Effector memory CD4-positive, alpha-beta T cell (primary cell): ENCODE results near the gene ARL14.

Source experiments
- DNase-seq, 3 donors: peaks; one replicate each; pipeline ENCODE4 v3.0.0-alpha.2; 2020
- H3K27ac ChIP-seq: 2 replicates; pipeline ENCODE4 v1.7.0; 2013; ENCODE audit warnings: mild to moderate bottlenecking, low read length, moderate library complexity; ENCODE audit not compliant: insufficient read depth, poor library complexity, severe bottlenecking
- H3K27me3 ChIP-seq: replicated peaks from 2 replicates; pipeline ENCODE4 v1.7.0; 2013; ENCODE audit warnings: mild to moderate bottlenecking, low read length; ENCODE audit not compliant: insufficient read depth, control insufficient read depth, poor library complexity, severe bottlenecking
- H3K36me3 ChIP-seq: 2 replicates; pipeline ENCODE4 v1.7.0; 2013; ENCODE audit warnings: mild to moderate bottlenecking, low read length, moderate library complexity; ENCODE audit not compliant: control insufficient read depth, insufficient read depth
- H3K4me1 ChIP-seq: 2 replicates; pipeline ENCODE4 v1.7.0; 2013; ENCODE audit warnings: low read length, mild to moderate bottlenecking; ENCODE audit not compliant: control insufficient read depth, insufficient read depth, poor library complexity, severe bottlenecking
- H3K4me3 ChIP-seq: 2 replicates; pipeline ENCODE4 v1.7.0; 2013; ENCODE audit warnings: low read length, low read depth, mild to moderate bottlenecking; ENCODE audit not compliant: insufficient read depth, poor library complexity, severe bottlenecking
- H3K9me3 ChIP-seq: 2 replicates; pipeline ENCODE4 v1.7.0; 2013; ENCODE audit warnings: mild to moderate bottlenecking, low read length, moderate library complexity; ENCODE audit not compliant: control insufficient read depth

The ARL14 gene

DNA sequence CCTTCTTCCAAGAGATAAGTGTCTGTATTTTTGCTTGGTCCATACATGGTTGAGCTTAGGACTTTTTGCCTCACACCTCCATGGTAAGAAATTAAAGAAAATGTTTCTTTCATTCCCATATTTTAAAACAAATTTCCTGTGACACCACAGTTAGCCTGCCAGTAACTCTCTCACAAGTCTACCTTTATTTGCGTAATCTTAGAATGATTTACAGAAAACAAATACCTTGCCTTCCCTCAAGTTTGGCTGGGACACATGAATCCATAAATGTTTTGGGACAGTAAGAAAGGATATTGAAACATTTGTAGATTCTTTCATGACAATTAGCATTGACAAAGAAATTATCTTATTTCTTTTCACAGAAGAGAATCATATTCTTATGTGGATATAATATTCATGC is 3.8 kb upstream of the ARL14 start:
- Histone ChIP-seq H3K27me3 (no peaks in the 10 kb centered on the region), H3K9me3 (no peaks in the 10 kb centered on the region), H3K4me3 (no peak overlapping the region), H3K4me1 (no peaks in the 10 kb centered on the region), H3K27ac (no peak overlapping the region), H3K36me3 (no peaks in the 10 kb centered on the region)
- DNase-seq, result no peak

DNA sequence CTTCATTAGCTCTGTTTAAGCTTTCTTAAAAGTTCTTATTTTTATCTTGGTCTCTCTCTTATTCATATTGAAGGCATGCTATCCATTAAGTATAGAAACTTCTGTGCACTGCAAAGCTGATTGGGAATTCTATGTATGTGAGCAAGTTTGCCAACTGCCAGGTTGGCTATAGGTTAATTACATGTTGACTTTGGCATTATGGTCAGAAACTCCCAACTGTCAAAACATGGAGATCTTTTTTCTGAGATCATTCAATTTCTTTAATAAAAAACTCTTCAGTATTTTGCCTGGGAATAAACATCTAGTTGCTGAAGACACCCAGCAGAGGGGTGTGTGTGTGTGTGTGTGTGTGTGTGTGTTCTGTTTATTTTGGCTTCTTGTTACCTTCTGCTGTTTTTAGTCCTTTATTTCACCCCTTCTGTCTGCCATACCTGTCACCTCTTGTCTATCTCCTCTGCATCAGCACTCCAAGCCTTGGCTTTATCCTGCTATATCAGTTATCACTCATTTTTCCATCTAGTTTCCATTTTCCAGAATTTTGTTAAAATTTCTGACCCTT is 1.3 kb upstream of the ARL14 start:
- DNase-seq, result no peak
- Histone ChIP-seq H3K4me1 (no peaks in the 10 kb centered on the region), H3K27me3 (no peaks in the 10 kb centered on the region), H3K4me3 (no peak overlapping the region), H3K27ac (no peak overlapping the region), H3K9me3 (no peaks in the 10 kb centered on the region), H3K36me3 (no peaks in the 10 kb centered on the region)

DNA sequence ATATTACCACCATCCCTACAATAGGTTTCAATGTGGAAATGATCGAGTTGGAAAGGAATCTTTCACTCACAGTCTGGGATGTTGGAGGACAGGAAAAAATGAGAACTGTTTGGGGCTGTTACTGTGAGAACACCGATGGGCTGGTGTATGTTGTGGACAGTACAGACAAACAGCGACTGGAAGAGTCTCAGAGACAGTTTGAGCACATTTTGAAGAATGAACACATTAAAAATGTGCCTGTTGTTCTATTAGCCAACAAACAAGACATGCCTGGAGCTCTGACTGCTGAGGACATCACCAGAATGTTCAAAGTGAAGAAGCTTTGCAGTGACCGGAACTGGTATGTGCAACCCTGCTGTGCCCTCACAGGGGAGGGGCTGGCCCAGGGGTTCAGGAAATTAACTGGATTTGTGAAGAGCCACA is 510 bp downstream of the ARL14 start:
- Histone ChIP-seq H3K27ac (no peak overlapping the region), H3K4me3 (no peak overlapping the region)
- no peak for DNase-seq

DNA sequence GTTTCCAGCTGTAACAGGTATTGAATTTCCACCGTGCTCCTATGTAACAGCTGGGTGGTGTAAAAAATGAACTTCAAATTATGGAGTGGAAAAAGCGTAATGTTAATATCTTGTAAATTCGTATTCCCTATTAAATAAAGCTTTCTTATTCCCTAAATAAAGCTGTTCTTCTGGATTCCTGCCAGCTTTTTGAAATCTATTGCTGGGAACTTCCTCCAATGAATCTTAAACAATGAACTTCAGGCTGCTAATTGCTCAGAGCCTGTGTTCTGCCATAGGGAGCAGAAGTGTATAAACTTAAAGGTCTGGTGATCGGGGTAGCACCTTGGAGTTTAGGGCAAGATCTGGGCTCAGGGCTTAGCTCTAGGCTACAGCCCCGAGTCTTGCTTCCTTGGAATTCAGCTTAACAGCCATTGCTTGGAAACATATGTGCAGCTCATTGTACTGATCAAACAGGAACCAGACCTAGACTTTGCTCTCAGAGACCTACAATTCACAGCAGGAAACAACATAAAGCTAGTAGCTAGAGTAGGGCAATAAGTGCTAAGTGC is 1.4 kb downstream of the ARL14 start:
- no peaks in the 10 kb centered on the region for H3K9me3 ChIP-seq
- no peaks in the 10 kb centered on the region for H3K4me1 ChIP-seq
- H3K27ac ChIP-seq, result no peak overlapping the region
- H3K27me3 ChIP-seq, result no peaks in the 10 kb centered on the region
- no peak overlapping the region for H3K4me3 ChIP-seq
- H3K36me3 ChIP-seq, result no peaks in the 10 kb centered on the region
- no peak for DNase-seq

More for the DNA sequence above, 510 bp downstream of the ARL14 start:
- Histone ChIP-seq H3K27me3 (no peaks in the 10 kb centered on the region), H3K36me3 (no peaks in the 10 kb centered on the region), H3K4me1 (no peaks in the 10 kb centered on the region), H3K9me3 (no peaks in the 10 kb centered on the region)

DNA sequence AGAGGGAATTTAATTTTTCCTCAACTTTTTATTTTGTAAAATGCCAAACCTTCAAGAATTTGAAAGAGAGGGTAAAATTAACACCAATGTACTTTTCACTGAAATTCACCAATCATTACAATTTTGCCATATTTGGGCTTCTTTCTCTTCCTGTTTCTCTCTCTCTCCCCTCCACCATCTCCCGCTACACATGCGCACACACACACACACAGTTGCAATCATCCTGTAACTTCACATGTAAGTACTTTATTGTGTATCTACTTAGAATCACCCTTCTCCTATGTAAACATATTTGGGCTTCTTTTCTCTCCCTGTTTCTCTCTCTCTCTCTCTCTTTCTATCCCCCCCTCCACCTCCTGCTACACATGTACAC is 7.4 kb downstream of the ARL14 start:
- H3K9me3 ChIP-seq, result no peaks in the 10 kb centered on the region
- H3K4me3 ChIP-seq, result no peak overlapping the region
- DNase-seq, result no peak
- no peaks in the 10 kb centered on the region for H3K36me3 ChIP-seq
- no peak overlapping the region for H3K27ac ChIP-seq
- no peaks in the 10 kb centered on the region for H3K4me1 ChIP-seq
- no peaks in the 10 kb centered on the region for H3K27me3 ChIP-seq

DNA sequence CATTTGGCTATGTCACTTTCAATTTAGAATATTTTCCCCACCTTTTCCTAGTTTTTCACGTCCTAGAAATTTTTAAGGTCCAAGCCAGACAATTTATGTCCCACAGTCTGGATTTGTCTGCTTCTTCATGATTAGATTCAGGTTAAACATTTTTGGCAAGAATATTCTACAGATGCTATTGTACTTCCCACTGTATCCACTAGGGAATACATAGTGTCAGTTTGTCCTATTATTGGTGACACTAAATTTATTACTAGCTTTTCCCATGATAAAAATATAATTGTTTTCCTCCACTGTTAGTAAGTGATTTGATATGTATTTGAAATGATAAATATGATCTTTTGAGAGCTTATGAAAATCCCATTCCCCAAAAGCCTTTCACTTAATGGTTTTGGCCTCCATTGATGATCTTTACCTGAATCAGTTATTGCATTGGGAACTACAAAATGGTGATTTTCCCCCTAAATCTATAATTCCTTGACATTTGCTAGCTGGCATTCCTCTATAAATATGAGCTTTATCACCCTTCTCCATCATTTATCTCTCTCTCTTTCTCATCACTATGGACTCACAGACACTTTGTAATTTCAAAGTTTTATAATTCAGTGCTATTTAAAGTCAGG is 8.3 kb downstream of the ARL14 start:
- Histone ChIP-seq H3K4me3 (no peak overlapping the region), H3K9me3 (no peaks in the 10 kb centered on the region), H3K27ac (no peak overlapping the region), H3K36me3 (no peaks in the 10 kb centered on the region), H3K27me3 (no peaks in the 10 kb centered on the region), H3K4me1 (no peaks in the 10 kb centered on the region)
- DNase-seq, result no peak

DNA sequence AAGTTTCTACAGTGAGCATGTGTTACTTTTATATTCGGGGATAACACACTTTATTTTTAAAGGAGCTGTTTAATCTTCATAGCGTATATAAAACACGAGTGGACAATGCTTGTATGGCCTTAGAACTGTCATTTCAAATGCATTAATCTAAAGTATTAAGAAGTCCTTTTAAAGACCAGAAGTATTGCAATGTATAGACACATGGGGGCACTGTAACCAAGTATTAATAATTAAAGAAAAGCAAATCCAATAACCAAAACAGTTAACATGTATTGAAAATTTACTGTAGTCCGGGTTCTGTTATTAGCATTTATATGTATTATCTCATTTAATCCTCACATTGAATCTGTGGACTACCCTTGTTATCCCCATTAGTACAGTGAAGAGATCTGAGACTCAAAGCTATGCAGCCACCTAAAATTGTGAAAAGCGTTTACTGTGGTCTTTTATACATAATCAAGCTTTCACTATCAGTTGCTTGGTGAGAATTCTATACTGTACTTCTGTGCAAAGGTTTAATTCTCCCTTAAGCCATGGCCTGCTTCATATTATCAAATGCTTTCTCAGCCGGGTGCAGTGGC is 10.1 kb downstream of the ARL14 start:
- Histone ChIP-seq H3K27me3 (no peaks in the 10 kb centered on the region), H3K4me1 (no peaks in the 10 kb centered on the region), H3K4me3 (no peak overlapping the region), H3K27ac (no peak overlapping the region), H3K36me3 (no peaks in the 10 kb centered on the region), H3K9me3 (no peaks in the 10 kb centered on the region)
- no peak for DNase-seq

DNA sequence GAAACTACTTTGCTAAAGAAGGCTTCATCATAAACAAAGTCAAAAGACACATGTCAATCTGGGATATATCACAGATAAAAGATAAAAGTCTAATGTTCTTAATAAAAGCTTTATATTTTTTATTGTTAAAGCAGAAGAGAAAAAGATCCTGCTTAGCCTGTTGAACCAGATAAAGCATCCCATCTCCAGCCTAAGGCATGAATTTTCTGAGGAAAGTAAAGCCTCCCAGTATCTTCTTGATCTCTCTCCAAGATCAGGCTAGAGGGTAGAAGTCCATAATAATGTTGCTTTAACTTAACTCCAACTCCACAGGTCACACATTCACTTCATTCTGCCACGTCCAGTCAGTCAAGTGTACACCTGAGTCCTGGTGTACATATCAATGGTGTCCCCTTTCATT is 14.2 kb downstream of the ARL14 start:
- H3K36me3 ChIP-seq, result no peaks in the 10 kb centered on the region

DNA sequence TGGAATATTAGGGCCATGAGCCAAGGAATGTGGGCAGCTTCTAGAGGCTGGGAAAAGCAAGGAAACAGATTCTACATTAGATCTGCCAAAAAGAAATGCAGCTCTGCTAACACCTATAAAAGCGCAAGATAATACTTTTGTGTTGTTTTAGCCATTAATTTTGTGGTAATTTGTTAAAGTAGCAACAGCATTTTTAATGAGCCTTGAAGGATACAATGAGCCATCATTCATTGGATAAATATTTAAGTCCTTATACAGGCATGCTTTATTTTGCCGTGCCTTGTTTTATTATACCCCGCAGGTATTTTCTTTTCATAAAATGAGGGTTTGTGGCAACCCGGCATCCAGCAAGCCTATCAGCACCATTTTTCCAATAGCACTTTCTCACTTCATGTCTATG is 15.0 kb downstream of the ARL14 start:
- Histone ChIP-seq H3K27me3 (no peaks in the 10 kb centered on the region), H3K36me3 (no peaks in the 10 kb centered on the region), H3K27ac (no peak overlapping the region), H3K4me3 (no peak overlapping the region), H3K9me3 (no peaks in the 10 kb centered on the region), H3K4me1 (no peaks in the 10 kb centered on the region)
- DNase-seq, result no peak

More for the DNA sequence above, 14.2 kb downstream of the ARL14 start:
- Histone ChIP-seq H3K27ac (no peak overlapping the region), H3K4me3 (no peak overlapping the region), H3K27me3 (no peaks in the 10 kb centered on the region), H3K9me3 (no peaks in the 10 kb centered on the region), H3K4me1 (no peaks in the 10 kb centered on the region)
- no peak for DNase-seq

DNA sequence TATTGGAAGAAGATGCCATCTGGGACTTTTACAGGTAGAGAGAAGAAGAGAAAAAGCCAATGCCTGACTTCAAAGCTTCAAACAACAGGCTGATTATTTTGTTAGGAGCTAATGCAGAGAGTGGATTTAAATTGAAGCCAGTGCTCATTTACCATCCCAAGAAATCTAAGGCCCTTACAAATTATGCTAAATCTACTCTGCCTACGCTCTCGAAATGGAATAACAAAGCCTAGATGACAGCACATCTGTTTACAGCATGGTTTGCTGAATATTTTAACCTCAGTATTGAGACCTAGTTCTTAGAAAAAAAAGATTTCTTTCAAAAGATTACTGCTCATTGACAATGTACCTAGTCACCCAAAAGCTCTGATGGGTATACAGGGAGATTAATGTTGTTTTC is 16.2 kb downstream of the ARL14 start:
- Histone ChIP-seq H3K4me3 (no peak overlapping the region), H3K36me3 (no peaks in the 10 kb centered on the region), H3K27ac (no peak overlapping the region), H3K27me3 (no peaks in the 10 kb centered on the region), H3K9me3 (no peaks in the 10 kb centered on the region), H3K4me1 (no peaks in the 10 kb centered on the region)
- no peak for DNase-seq
